ENCODE data around the gene SYT11. TPM values are rescaled to one million over a fixed set of nuclear protein-coding genes. Genes with fewer than 3 reads are reported as not detected.
"Not testable (repeated sequence)": the region's sequence is repeated elsewhere in the genome, so short reads cannot be mapped to it uniquely, and the experiment has no call there.

The SYT11 gene
- total RNA-seq, 1 experiment from 2014 or later = 1.9 TPM

DNA sequence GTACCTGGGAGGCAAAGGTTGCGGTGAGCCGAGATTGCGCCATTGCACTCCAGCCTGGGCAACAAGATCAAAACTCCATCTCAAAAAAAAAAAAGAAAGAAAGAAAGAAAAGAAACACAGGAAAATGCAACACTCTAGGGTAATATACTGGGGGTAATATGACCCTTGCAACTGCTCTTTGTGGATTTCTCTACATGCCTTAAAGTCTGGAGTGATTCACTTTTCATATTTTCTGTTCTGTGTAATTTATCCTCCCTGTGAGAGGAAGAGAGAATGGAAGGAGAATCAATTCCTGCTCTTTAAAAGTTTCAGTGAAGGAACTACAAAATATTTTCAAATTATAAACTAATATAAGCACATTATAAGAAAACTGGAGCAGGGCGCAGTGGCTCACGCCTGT is 29.1 kb downstream of the SYT11 start:
- DNase-seq (ENCODE audit: low read depth, low spot score) = no peak
- in situ Hi-C loops (cut with HindIII; ENCODE audit: low pct_unique_long_range_greater_than_20kb, low sequenced_read_pairs) = no loop called here

DNA sequence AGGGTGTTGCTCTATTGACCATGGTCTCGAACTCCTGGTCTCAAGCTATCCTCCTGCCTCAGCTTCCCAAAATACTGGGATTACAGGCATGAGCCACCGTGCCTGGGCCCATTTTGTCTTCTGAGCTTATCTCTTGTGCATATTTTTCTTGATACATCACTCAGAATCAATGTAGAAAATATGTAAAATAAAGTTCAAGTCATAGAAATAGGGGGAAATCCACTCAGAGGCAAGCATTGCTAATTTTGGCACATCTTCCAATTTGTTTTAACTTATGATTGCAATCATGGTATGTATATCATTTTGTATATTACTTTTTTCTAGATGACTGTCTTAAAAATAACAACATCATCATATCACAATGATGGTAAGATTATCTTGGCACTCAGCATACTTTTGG is 30.2 kb downstream of the SYT11 start:
- in situ Hi-C loops (cut with HindIII; ENCODE audit: low pct_unique_long_range_greater_than_20kb, low sequenced_read_pairs) = no loop called here
- no peak for DNase-seq (ENCODE audit: low read depth, low spot score)

DNA sequence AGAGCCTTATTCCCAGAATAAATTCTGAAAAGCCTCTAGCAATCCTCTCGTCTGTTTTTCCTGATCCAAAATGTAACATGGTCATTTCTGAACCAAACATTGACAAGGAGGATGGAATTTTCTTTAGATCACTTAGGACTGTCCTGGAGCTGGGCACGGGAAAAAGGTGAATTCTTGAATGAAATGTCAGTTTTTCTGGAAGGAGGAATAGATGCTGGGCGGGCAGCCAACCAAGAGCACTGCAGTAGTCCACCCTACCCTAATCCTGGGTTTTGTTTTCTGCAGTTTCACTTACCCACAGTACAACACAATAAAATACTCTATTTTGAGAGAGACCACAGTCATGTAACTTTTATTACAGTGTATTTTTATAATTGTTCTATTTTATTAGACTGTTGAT is 30.9 kb downstream of the SYT11 start:
- in situ Hi-C loops (cut with HindIII; ENCODE audit: low pct_unique_long_range_greater_than_20kb, low sequenced_read_pairs) = no loop called here
- DNase-seq (ENCODE audit: low read depth, low spot score) = no peak

DNA sequence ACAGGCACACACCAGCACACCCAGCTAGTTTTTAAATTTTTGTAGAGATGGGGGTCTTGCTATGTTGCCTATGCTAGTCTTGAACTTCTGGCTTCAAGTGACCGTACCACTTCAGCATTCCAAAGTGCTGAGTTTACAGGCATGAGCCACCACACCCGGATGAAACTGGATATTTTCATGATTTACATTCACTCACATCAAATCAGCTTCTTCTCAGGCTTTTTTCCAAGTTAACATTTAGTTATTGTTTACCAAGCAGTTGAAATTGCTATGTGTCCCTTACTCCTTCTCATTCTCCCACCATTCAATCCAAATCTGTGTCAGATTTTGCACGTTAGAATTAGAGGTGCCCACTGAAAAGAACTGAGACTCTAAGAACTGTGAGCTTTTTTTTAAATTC is 33.4 kb downstream of the SYT11 start:
- no peak for DNase-seq (ENCODE audit: low read depth, low spot score)
- in situ Hi-C loops (cut with HindIII; ENCODE audit: low pct_unique_long_range_greater_than_20kb, low sequenced_read_pairs) = no loop called here

DNA sequence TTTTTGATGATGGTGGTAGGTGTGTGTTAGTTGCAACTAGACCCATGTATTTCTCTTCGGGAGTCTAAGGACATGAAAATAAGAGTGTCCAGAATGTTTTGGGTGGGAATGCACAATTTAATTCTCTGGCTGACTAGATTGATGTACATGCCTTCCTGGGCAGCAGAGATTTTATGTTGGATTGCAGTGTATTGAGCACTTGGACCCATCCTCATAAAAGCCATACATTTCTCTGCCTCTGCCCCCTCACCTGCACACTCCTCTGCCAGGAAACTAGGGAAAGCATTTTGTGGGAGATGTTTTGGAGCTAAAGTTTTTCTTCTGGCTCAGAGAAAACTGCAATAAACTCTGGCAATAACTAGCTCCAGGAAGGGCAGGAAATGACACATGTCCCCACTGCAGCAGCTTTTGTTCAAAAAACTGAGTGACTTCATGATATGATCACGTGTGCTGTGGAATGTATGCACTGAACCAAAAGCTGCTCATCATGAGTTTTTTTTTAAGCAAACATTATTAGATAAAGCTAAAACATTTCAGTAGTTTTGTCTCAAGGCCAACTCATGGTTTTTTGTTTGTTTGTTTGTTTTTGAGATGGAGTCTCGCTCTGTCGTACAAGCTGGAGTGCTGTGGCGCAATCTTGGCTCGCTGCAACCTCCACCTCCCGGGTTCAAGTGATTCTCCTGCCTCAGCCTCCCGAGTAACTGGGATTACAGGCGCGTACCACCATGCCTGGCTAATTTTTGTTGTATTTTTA is 34.2 kb downstream of the SYT11 start:
- peak; percentile 52 for DNase-seq (ENCODE audit: low read depth, low spot score)
- in situ Hi-C loops (cut with HindIII; ENCODE audit: low pct_unique_long_range_greater_than_20kb, low sequenced_read_pairs) = no loop called here

DNA sequence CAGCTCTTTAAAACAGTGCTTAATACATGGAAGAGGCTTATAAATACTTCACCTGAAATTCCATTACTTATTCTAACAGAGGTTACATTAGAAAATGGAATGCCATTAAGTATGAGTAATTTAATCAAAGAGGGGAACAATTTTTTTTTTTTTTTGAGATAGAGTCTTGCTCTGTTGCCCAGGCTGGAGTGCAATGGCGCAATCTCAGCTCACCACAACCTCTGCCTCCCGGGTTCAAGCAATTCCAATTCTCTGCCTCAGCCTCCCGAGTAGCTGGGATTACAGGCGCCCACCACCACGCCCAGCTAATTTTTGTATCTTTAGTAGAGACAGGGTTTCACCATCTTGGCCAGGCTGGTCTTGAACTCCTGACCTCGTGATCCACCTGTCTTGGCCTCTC is 36.2 kb downstream of the SYT11 start:
- in situ Hi-C loops (cut with HindIII; ENCODE audit: low pct_unique_long_range_greater_than_20kb, low sequenced_read_pairs) = not testable (repeated sequence)

DNA sequence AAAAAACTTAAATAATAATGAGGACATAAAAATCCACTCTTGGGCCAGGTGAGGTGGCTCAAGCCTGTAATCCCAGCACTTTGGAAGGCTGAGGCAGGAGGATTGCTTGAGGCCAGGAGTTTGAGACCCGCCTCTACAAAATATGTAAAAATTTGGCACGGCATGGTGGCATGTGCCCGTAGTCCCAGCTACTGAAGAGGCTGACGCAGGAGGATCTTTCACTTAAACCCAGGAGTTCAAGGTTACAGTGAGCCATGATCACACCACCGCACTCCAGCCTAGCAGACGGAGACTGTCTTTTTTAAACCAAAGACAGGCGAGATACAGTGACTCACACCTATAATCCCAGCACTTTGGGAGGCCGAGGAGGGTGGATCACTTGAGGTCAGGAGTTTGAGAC is 37.1 kb downstream of the SYT11 start:
- DNase-seq (ENCODE audit: low read depth, low spot score); in situ Hi-C loops (cut with HindIII; ENCODE audit: low pct_unique_long_range_greater_than_20kb, low sequenced_read_pairs): not testable (repeated sequence)

More for the DNA sequence above, 36.2 kb downstream of the SYT11 start:
- not testable (repeated sequence) for DNase-seq (ENCODE audit: low read depth, low spot score)

DNA sequence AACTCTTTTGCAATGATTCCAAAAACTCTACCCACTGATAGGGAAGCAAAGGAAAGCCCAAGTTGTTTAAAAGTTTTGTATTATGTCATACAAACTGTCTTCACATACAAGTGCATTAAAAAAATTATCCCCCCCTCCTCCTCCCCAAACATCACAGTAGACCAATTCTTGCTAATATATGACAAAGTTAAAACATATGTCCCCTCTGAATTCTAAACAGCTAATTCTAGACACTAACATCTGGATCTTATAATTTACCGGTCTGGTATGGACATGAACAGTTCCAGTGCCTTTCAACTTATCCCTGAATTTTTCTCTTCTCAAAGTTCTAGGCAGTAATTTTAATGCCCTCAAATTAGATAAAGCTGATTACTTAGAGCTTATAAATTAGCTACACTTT is 38.4 kb downstream of the SYT11 start:
- in situ Hi-C loops (cut with HindIII; ENCODE audit: low pct_unique_long_range_greater_than_20kb, low sequenced_read_pairs) = no loop called here
- DNase-seq (ENCODE audit: low read depth, low spot score) = no peak

DNA sequence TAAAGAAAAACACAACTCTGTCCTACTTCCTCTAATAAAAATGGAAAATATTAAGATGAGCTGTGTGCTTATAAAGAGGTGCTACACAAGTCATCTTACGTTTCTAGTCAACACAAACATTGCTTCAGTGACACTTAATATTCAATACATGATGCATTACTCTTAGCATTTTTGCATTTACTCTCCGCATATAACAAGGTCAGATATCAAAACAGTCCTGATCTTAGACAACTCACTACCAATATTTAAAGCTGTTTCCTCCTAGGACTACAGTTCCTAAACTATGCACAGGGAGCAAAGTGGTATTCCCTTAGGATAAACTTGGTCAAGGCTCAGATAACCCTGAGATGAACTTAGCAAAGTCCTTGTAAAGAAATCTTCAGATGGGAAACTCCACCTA is 39.5 kb downstream of the SYT11 start:
- DNase-seq (ENCODE audit: low read depth, low spot score) = no peak
- in situ Hi-C loops (cut with HindIII; ENCODE audit: low pct_unique_long_range_greater_than_20kb, low sequenced_read_pairs) = no loop called here

DNA sequence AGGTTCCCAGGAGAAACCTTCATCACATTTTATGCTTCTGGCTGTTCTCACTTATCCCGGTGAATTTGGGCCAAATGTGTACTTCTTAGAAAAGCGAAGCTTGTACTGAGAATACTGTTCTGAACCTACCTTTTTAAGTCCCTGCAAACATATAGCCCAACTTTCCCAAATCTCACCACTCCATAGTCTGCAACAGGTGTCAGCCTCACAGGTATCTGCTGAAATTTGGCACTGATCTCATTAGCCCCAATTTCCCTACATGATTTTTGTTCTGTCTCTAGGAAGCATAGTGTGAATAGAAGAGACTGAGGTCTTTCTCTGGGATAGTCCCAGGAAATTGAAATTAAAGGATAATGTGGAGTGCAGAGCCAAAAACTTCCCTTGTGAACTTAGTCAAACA is 40.3 kb downstream of the SYT11 start:
- DNase-seq (ENCODE audit: low read depth, low spot score) = no peak
- in situ Hi-C loops (cut with HindIII; ENCODE audit: low pct_unique_long_range_greater_than_20kb, low sequenced_read_pairs) = no loop called here

DNA sequence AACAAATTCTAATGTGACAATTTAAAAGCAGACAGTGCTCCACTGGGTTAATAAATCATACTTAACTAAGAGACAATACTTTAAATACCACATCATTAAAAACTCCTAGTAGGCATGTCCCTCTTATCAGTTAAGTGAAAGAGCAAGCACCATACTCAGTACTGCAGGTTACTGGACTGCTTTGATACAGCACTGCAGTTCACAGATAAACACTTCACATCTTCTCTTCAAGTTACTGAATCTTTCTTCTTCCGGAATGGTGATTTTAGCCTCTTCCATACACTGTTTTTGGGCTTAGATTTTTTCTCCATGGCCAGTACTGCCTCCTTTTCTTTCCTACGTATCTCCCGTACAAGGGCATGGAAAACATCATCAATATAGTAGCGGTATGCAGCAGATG is 40.8 kb downstream of the SYT11 start:
- no peak for DNase-seq (ENCODE audit: low read depth, low spot score)
- in situ Hi-C loops (cut with HindIII; ENCODE audit: low pct_unique_long_range_greater_than_20kb, low sequenced_read_pairs) = no loop called here

DNA sequence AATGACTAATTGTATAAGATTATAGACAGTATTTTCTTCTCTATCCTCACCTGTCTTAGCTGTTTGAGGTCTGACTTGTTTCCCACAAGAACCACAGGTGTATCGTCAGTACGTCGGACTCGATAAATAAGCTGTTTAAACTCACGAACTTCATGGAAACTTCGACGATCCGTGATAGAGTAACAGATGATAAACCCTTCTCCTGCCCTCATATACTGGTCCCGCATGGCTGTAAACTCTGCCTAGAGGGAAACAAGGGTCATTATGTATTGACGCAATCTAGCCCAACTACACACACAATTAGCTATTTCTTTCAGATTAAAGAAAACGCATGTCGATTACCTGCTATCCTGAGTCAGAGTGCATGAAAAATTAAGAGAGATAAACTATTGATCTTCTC is 44.9 kb downstream of the SYT11 start:
- no peak for DNase-seq (ENCODE audit: low read depth, low spot score)
- in situ Hi-C loops (cut with HindIII; ENCODE audit: low pct_unique_long_range_greater_than_20kb, low sequenced_read_pairs) = no loop called here

DNA sequence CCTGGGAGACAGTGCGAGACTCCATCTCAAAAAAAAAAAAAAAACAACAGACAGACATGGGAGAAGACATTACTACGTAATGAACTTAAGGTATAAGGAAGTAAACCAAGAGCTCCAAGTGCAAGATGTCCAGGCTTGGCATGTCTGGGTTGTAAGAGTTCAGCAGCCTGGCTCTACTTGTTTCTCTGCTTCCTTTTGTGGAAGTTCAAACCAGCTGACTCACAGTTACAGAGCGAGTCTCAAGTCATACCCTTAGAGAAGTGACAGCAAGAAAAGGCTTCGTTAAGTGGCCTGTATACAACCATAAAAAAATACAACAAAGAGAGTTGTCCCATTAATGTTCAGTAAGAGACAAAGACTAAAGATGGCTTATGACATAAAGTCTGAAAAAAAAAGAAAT is 50.5 kb downstream of the SYT11 start:
- in situ Hi-C loops (cut with HindIII; ENCODE audit: low pct_unique_long_range_greater_than_20kb, low sequenced_read_pairs) = no loop called here
- DNase-seq (ENCODE audit: low read depth, low spot score) = no peak

DNA sequence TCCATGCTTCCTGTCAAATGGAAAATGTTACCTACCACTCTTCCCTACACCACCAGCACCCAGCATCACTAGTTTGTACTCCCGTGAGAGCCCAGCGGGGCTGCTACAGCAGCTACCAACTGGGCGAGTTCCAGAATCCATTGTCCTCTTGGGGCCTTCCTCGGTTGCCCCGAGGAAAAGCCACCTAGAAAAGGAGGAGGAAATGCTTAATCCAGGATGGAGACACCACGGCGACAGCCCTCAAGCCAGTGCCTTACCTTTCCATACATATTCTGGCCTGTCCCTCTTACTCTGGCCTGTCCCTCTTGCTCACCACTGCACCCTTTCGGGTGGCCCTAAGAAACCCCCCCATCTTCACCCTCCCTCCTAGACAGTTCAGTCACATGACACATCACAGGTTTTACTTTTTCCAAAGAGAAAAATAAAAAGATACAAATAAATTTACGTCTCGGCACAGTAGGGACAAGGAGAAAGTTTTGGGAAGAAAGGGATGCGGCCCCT is 51.3 kb downstream of the SYT11 start:
- in situ Hi-C loops (cut with HindIII; ENCODE audit: low pct_unique_long_range_greater_than_20kb, low sequenced_read_pairs) = no loop called here
- DNase-seq (ENCODE audit: low read depth, low spot score) = peak; percentile 26

DNA sequence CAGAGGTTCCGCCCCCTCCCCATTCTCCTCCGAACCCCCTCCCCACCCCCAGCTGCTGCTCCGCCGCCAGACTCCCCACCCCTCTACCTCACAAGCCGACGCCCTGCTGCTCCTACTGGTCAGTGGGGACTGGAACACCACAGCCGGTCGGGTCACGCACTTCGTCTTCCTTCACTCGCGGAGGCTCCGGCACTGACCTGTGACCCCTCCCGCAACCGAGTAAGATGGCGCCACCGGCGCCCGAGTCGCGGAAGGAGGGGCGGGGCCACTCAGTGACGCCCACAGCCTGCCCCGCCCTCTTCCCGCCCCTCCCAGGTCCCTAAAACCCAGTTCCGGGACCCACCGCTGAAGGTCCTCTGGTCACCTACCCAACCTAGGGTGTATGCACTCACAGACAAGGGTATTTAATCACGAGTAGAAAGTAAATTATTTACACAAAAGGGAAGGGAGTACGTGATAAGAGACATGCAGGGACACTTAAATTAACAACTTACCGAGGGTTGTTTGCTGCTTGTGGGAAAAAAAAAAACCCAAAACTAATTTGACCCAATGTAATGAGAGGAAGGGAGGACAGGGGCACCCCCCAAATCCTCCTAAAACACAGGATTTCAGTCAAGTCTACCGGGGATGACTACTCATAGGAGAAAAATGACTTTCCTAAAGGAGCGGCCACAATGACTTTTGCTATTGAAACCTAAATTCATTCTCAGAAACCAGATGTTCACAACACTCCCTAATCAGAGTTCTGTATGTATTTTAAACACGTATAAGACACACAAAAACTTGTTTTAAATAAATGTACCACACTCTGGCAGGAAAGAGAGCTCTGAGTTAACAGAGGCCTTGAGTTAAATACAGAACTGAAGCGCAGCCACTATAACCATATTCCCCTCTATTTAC is 52.0 kb downstream of the SYT11 start, which contains the start of gene RIT1:
RIT1 (minus strand) TSS at position 194 of the 900 bp plus-strand sequence. CDS start 588 bp downstream, outside the sequence.
- peak; percentile 76 for DNase-seq (ENCODE audit: low read depth, low spot score)
- in situ Hi-C loops (cut with HindIII; ENCODE audit: low pct_unique_long_range_greater_than_20kb, low sequenced_read_pairs) = no loop called here

DNA sequence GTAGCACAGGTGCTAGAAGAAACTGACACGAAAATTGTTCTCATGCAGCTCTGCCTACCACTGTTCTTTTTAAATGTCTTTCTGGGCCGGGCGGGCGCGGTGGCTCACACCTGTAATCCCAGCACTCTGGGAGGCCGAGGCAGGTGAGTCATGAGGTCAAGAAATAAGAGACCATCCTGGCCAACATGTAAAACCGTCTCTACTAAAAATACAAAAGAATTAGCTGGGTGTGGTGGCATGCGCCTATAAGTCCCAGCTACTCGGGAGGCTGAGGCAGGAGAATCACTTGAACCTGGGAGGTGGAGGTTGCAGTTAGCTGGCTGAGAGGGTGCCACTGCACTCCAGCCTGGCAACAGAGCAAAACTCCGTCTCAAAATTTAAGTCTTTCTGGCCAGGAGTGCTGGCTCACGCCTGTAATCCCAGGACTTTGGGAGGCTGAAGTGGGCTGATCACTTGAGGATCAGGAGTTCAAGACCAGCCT is 52.7 kb downstream of the SYT11 start:
- no peak for DNase-seq (ENCODE audit: low read depth, low spot score)
- in situ Hi-C loops (cut with HindIII; ENCODE audit: low pct_unique_long_range_greater_than_20kb, low sequenced_read_pairs) = no loop called here

DNA sequence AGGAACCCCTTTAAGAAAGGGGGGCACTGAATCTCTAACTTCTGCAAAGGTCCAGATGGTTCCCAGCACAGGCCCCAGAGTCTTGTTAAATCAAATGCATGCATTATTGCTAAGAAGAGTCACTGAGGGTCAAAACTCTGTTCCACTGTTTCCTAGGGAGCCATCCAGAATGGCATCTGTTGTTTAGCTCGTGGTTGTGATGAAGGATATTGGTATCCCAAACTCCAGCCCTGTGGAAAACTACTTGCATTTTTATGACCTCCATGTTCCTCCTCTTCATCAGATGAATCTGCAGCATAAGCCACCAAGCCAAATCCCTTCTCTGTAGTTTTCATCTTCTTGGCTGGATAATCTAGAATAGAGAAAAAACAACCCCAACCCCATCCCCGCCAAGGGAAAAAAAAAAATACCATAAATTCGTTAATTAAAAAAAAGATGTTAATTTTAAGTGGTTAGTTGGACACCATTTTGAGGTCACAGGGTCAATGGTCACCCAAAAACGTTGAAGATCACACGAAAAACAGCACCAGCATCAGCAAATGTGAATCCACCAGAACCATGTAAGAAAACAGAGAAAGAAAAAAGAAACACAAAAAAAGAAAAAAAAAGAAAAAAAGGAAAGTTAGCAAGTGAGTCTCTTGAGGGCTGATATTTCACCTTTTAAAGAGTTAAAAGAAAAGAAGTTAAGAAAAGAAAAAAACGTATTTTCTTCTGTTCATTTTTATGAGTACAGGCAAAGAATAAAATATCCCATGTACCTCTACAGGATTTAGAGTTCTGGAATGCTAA is 54.8 kb downstream of the SYT11 start:
- DNase-seq (ENCODE audit: low read depth, low spot score) = no peak
- in situ Hi-C loops (cut with HindIII; ENCODE audit: low pct_unique_long_range_greater_than_20kb, low sequenced_read_pairs) = no loop called here

DNA sequence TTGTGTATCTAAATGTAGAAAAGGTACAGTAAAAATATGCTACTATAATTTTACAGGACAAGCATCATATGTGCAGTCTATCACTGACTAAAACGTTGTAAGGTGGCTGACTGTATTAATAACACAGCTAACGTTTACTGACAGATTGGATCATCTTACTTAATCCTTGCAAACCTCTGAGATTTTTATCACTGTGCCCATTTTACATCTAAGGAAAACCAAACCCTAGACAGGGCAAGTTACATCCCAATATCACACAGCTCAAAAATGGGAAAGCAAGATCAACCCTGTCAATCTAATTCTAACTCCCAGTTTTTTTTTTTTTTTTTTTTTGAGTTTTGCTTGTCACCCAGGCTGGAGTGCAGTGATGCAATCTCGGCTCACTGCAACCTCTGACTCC is 59.3 kb downstream of the SYT11 start:
- no peak for DNase-seq (ENCODE audit: low read depth, low spot score)
- in situ Hi-C loops (cut with HindIII; ENCODE audit: low pct_unique_long_range_greater_than_20kb, low sequenced_read_pairs) = no loop called here

Data from SK-MEL-5 (cell line).